ENCODE data around the gene DHX40.

The DHX40 gene

DNA sequence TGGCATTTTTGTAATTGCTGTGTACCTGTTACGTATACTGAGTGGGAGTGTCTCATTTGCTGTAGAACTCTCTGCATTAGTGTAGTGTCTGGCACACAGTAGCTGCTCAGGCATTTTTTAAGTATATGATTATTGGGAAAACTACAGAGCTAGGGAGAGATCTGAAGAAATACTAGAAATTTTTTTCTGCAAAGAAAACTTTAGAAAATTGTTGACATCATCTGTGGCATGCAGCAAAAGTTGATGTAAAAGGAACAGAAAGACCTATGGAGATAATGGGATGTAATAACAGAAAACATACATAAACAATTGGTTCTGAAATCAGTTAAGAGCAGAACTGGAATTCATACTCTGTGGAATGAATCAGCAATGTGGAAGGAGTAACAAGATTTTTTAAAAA is 65.9 kb downstream of the DHX40 start:
- no peak overlapping the region for H3K9ac ChIP-seq
- H3K4me3 ChIP-seq (IDR thresholded peaks at IDR 0.05; ENCODE audit: insufficient read depth, low read depth, low read length), result no peak overlapping the region
- peaks cover 4% of the 10 kb centered on the region; the same call in 1 of the 2 replicates for H3K36me3 ChIP-seq (ENCODE audit: insufficient read depth)
- H4K20me1 ChIP-seq (ENCODE audit: insufficient read depth), result peaks cover 70% of the 10 kb centered on the region
- H3K27me3 ChIP-seq (ENCODE audit: insufficient read depth, low read depth), result no peaks in the 10 kb centered on the region
- TF ChIP-seq, protein P1, sequence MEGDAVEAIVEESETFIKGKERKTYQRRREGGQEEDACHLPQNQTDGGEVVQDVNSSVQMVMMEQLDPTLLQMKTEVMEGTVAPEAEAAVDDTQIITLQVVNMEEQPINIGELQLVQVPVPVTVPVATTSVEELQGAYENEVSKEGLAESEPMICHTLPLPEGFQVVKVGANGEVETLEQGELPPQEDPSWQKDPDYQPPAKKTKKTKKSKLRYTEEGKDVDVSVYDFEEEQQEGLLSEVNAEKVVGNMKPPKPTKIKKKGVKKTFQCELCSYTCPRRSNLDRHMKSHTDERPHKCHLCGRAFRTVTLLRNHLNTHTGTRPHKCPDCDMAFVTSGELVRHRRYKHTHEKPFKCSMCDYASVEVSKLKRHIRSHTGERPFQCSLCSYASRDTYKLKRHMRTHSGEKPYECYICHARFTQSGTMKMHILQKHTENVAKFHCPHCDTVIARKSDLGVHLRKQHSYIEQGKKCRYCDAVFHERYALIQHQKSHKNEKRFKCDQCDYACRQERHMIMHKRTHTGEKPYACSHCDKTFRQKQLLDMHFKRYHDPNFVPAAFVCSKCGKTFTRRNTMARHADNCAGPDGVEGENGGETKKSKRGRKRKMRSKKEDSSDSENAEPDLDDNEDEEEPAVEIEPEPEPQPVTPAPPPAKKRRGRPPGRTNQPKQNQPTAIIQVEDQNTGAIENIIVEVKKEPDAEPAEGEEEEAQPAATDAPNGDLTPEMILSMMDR (conservative IDR thresholded peaks at IDR 0.05; ENCODE audit: low read depth, low read length), result no peak
- H2AFZ ChIP-seq (ENCODE audit: low read depth), result no peak overlapping the region
- no peak overlapping the region for H3K27ac ChIP-seq
- H3K4me2 ChIP-seq, result no peak overlapping the region
- H3K4me1 ChIP-seq (ENCODE audit: low read depth, poor library complexity, severe bottlenecking), result peaks cover 85% of the 10 kb centered on the region
- peaks cover 100% of the 10 kb centered on the region for H3K79me2 ChIP-seq (ENCODE audit: insufficient read depth, low read depth)

DNA sequence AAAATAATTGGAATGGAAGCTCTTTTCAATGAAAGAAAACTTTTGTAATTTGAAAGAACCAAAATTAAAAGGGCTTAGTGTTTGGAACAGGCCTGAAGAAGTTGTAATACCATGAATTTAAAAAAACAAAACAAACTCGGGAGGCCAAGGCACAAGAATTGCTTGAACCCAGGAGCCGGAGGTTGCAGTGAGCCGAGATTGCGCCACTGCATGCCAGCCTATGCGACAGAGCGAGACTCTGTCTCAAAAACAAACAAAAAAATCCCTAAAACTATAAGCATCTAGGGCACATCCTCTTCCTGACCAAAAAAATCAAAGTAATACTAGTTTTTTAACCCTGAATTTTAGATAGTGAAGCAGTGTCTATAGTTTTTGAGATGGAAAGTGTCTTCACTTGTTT is 67.0 kb downstream of the DHX40 start:
- no peak overlapping the region for H3K4me3 ChIP-seq (IDR thresholded peaks at IDR 0.05; ENCODE audit: insufficient read depth, low read depth, low read length)
- H3K79me2 ChIP-seq (ENCODE audit: insufficient read depth, low read depth), result peaks cover 98% of the 10 kb centered on the region
- H3K27me3 ChIP-seq (ENCODE audit: insufficient read depth, low read depth), result no peaks in the 10 kb centered on the region
- peaks cover 59% of the 10 kb centered on the region for H4K20me1 ChIP-seq (ENCODE audit: insufficient read depth)
- H3K4me2 ChIP-seq, result peak overlapping the region; percentile 72; the same call in 1 of the 2 replicates
- H3K9ac ChIP-seq, result no peak overlapping the region
- no peak overlapping the region for H2AFZ ChIP-seq (ENCODE audit: low read depth)
- peaks cover 83% of the 10 kb centered on the region for H3K4me1 ChIP-seq (ENCODE audit: low read depth, poor library complexity, severe bottlenecking)
- peak overlapping the region; percentile 46; the same call in 1 of the 2 replicates for H3K27ac ChIP-seq
- peaks cover 4% of the 10 kb centered on the region; the same call in 1 of the 2 replicates for H3K36me3 ChIP-seq (ENCODE audit: insufficient read depth)
- TF ChIP-seq, protein P1 (conservative IDR thresholded peaks at IDR 0.05; ENCODE audit: low read depth, low read length), result no peak

DNA sequence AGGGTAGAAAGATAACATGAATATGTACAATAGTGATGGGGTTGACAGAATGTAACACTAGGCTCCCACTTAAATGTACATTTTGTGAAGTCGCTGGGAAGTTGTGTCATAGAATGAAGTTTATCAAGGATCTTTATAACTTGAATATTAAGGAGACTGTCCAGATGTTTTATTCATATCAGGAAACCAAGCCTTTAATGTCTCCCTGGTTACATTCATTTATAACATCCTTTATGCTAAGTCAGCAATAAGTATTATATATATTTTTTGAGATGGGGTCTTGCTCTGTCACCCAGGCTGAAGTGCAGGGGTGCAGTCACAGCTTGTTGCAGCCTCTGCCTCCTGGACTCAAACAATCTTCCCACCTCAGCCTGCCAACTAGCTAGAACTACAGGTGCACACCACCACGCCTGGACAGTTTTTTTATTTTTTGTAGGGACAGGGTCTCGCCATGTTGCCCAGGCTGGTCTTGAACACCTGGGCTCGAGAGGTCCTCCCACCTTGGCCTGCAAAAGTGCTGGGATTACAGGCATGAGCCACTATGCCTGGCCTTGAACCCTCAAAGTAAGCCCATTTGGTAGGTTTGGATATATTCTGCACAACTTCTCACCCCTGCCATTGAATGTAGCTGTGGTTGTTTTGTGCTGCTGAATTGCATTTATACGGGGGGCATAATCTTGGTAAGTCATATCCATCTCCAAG is 68.4 kb downstream of the DHX40 start:
- Histone ChIP-seq H3K27me3 (ENCODE audit: insufficient read depth, low read depth) (no peaks in the 10 kb centered on the region), H3K4me1 (ENCODE audit: low read depth, poor library complexity, severe bottlenecking) (peaks cover 87% of the 10 kb centered on the region), H3K9ac (no peak overlapping the region; the same call in 1 of the 2 replicates), H3K4me2 (peak overlapping the region; percentile 72), H3K36me3 (ENCODE audit: insufficient read depth) (no peaks in the 10 kb centered on the region; the same call in 1 of the 2 replicates), H3K4me3 (IDR thresholded peaks at IDR 0.05; ENCODE audit: insufficient read depth, low read depth, low read length) (no peak overlapping the region), H4K20me1 (ENCODE audit: insufficient read depth) (peaks cover 53% of the 10 kb centered on the region), H2AFZ (ENCODE audit: low read depth) (no peak overlapping the region), H3K27ac (peak overlapping the region; percentile 46; the same call in 1 of the 2 replicates), H3K79me2 (ENCODE audit: insufficient read depth, low read depth) (peaks cover 98% of the 10 kb centered on the region)
- TF ChIP-seq, protein P1 (conservative IDR thresholded peaks at IDR 0.05; ENCODE audit: low read depth, low read length), result no peak

DNA sequence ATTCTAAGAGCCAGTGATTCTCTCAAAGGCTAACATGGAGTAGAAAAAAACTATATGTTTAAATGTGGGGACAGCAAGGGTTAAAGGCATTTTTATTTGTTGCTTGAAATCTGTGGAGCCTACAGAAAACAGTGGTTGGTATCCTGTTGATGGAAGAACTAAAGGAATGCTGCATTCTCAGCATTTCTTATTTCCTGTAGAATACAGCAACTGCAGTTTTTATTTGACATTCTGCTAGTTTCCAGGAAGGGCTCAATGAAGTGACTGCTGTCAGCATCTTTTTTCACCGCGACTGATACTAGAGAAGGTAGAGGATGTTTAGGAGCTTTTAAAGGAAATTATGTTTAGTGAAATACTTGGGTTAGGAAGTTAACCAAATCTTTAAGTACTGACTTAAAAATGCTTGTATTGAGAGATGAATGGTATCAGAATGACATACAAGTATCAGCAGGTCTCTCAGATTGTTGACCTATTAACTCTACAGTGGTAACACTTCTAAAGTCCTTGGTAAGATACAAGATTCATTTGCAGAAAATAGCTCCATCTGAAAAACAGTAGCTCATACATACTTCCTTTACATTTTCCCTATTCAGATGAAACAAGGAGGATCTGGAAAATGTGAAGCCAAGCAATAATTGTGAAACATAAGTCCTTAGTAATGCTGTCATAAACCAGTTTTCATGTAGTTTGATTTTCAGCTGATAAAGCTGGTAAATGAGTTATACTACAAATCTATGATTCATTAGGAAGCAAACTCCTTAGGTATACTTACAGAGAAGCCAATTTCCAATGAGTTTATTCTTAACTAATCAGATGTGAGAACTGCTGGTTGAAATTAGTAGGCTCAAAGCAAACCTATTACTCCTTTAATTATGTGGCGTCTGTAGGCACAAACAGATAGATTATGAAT is 69.5 kb downstream of the DHX40 start:
- no peaks in the 10 kb centered on the region for H3K36me3 ChIP-seq (ENCODE audit: insufficient read depth)

More for the DNA sequence above, 69.5 kb downstream of the DHX40 start:
- peak overlapping the region; percentile 46 for H3K27ac ChIP-seq
- no peak overlapping the region for H2AFZ ChIP-seq (ENCODE audit: low read depth)
- peak overlapping the region; percentile 72 for H3K4me2 ChIP-seq
- H3K4me1 ChIP-seq (ENCODE audit: low read depth, poor library complexity, severe bottlenecking), result peaks cover 93% of the 10 kb centered on the region
- no peaks in the 10 kb centered on the region for H3K27me3 ChIP-seq (ENCODE audit: insufficient read depth, low read depth)
- peaks cover 98% of the 10 kb centered on the region for H3K79me2 ChIP-seq (ENCODE audit: insufficient read depth, low read depth)
- H3K9ac ChIP-seq, result peak overlapping the region; percentile 8; the same call in 1 of the 2 replicates
- no peak overlapping the region for H3K4me3 ChIP-seq (IDR thresholded peaks at IDR 0.05; ENCODE audit: insufficient read depth, low read depth, low read length)
- TF ChIP-seq, protein P1 (conservative IDR thresholded peaks at IDR 0.05; ENCODE audit: low read depth, low read length), result no peak
- peaks cover 57% of the 10 kb centered on the region for H4K20me1 ChIP-seq (ENCODE audit: insufficient read depth)

Measured in KMS-11 (cell line).